SU-DHL-6 (cell line): Measurements from ENCODE around the gene MLIP.

Experiments
- H2AFZ ChIP-seq: fragments of 200-600 bp; sonication (generic); 2 replicates; pipeline ENCODE4 v1.6.1; 2014; ENCODE audit warnings: low read depth, mild to moderate bottlenecking, moderate library complexity, mixed read lengths, antibody characterized with exemption, low read length; ENCODE audit not compliant: severe bottlenecking
- H3F3A ChIP-seq: fragments of 200-600 bp; shearing (Covaris generic); 2 replicates; pipeline ENCODE4 v1.6.0; 2016; ENCODE audit warnings: antibody characterized with exemption, mild to moderate bottlenecking; ENCODE audit not compliant: insufficient read depth
- H3K27ac ChIP-seq: fragments of 200-600 bp; sonication (generic); 2 replicates; pipeline ENCODE4 v1.5.1; 2016; ENCODE audit warnings: low read depth, mild to moderate bottlenecking, low read length, moderate library complexity, mixed read lengths
- H3K27me3 ChIP-seq: fragments of 200-600 bp; sonication (generic), shearing (Covaris generic); 2 replicates; pipeline ENCODE4 v1.6.0; 2014; ENCODE audit warnings: mild to moderate bottlenecking, low read length
- H3K36me3 ChIP-seq: fragments of 200-600 bp; sonication (generic); 2 replicates; pipeline ENCODE4 v1.6.1; 2014; ENCODE audit warnings: mild to moderate bottlenecking, low read length, mixed read lengths
- H3K4me2 ChIP-seq: fragments of 300-600, 200-600 bp; shearing (Covaris generic), sonication (generic); 2 replicates; pipeline ENCODE4 v1.6.0; 2014; ENCODE audit warnings: low read length, low read depth, mild to moderate bottlenecking; ENCODE audit not compliant: poor library complexity, severe bottlenecking
- H3K4me3 ChIP-seq: fragments of 200-600 bp; sonication (generic); 2 replicates; pipeline ENCODE4 v1.5.1; 2014; ENCODE audit warnings: antibody characterized with exemption, low read length, mild to moderate bottlenecking, mixed read lengths; ENCODE audit not compliant: insufficient read depth, poor library complexity, severe bottlenecking
- H3K79me2 ChIP-seq: fragments of 200-600 bp; sonication (generic); 2 replicates; pipeline ENCODE4 v1.6.1; 2014; ENCODE audit warnings: mild to moderate bottlenecking, low read length, moderate library complexity; ENCODE audit not compliant: insufficient read depth
- H3K9ac ChIP-seq: fragments of 200-600 bp; sonication (generic); 2 replicates; pipeline ENCODE4 v1.7.0; 2014; ENCODE audit warnings: mild to moderate bottlenecking, low read length
- H3K9me2 ChIP-seq: fragments of 200-600 bp; sonication (generic); replicated peaks from 2 replicates; pipeline ENCODE4 v1.6.1; 2014; ENCODE audit warnings: low read length; ENCODE audit not compliant: insufficient read depth
- H3K9me3 ChIP-seq: fragments of 200-600 bp; sonication (generic); 2 replicates; pipeline ENCODE4 v1.6.1; 2014; ENCODE audit warnings: low read length, mixed read lengths; ENCODE audit not compliant: insufficient read depth
- H4K20me1 ChIP-seq: fragments of 200-600 bp; sonication (generic); 2 replicates; pipeline ENCODE4 v1.6.1; 2014; ENCODE audit warnings: low read depth, mild to moderate bottlenecking, antibody characterized with exemption, low read length, moderate library complexity, mixed read lengths
- EZH2phosphoT487 ChIP-seq: fragments of 200-600 bp; sonication (generic), shearing (Covaris generic); conservative IDR thresholded peaks from 2 replicates; pipeline ENCODE4 v1.6.1; 2018; ENCODE audit warnings: mild to moderate bottlenecking, antibody characterized with exemption, low read length, moderate library complexity, mixed read lengths
- TF ChIP-seq, protein P1 (sequence below): fragments of 200-600 bp; sonication (generic); IDR thresholded peaks from one replicate; pipeline ENCODE4 v1.5.1; 2017; ENCODE audit warnings: antibody characterized with exemption, mild to moderate bottlenecking, low read length, moderate library complexity; ENCODE audit not compliant: insufficient read depth, poor library complexity, severe bottlenecking

The MLIP gene

DNA sequence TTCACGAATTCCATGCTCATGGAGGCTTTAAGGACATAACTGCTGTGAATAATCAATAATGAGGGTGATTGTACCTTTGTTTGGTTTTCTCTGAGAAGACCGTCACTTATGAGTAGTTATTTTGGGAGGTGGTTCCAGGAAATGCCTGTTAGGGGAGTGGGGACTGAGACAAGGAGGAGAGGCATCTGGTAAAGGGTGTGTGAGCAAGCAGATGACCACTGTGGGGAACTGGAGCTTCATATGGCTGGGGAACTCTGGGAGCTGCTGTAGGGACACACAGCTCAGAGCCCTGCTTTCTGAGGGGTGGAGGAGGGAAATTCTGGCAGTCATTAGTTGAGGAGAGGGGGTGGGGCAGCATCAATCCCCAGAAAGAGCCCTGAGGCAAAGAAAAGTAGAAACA, 125.7 kb downstream of the MLIP start:
- no peak overlapping the region for H3K9ac ChIP-seq
- H2AFZ ChIP-seq = no peak overlapping the region
- H3F3A ChIP-seq = no peaks in the 10 kb centered on the region
- no peaks in the 10 kb centered on the region for H3K36me3 ChIP-seq
- H3K4me3 ChIP-seq = no peak overlapping the region
- no peaks in the 10 kb centered on the region for H3K27me3 ChIP-seq
- H3K27ac ChIP-seq = no peak overlapping the region
- H3K79me2 ChIP-seq = no peaks in the 10 kb centered on the region
- peaks cover 3% of the 10 kb centered on the region; the same call in 1 of the 2 replicates for H4K20me1 ChIP-seq
- no peak overlapping the region for H3K4me2 ChIP-seq
- TF ChIP-seq, protein P1, sequence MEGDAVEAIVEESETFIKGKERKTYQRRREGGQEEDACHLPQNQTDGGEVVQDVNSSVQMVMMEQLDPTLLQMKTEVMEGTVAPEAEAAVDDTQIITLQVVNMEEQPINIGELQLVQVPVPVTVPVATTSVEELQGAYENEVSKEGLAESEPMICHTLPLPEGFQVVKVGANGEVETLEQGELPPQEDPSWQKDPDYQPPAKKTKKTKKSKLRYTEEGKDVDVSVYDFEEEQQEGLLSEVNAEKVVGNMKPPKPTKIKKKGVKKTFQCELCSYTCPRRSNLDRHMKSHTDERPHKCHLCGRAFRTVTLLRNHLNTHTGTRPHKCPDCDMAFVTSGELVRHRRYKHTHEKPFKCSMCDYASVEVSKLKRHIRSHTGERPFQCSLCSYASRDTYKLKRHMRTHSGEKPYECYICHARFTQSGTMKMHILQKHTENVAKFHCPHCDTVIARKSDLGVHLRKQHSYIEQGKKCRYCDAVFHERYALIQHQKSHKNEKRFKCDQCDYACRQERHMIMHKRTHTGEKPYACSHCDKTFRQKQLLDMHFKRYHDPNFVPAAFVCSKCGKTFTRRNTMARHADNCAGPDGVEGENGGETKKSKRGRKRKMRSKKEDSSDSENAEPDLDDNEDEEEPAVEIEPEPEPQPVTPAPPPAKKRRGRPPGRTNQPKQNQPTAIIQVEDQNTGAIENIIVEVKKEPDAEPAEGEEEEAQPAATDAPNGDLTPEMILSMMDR = no peak
- TF ChIP-seq EZH2phosphoT487 = no peak
- no peaks in the 10 kb centered on the region for H3K9me2 ChIP-seq
- no peaks in the 10 kb centered on the region for H3K9me3 ChIP-seq

DNA sequence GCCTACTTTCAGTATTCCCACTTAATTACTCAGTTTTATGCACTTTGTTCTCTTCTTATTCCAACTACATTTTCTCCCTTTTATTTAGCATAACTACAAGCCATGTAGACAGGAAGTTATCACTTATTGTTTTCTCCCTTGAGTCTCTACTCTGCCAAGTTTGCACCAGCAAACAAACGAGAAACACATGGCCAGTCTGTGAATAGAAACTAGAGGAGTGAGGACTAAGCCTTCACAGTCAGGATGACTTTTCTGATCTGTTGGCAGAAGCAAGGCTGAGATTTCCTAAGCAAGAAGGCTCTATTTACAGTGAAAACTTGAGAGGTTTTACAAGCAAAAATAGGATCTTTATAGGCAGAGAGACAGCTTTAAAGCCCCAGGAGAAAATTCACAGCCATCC, 127.2 kb downstream of the MLIP start:
- Histone ChIP-seq H3K9me3 (no peaks in the 10 kb centered on the region), H3F3A (no peaks in the 10 kb centered on the region), H3K36me3 (no peaks in the 10 kb centered on the region), H3K27me3 (no peaks in the 10 kb centered on the region), H3K9me2 (no peaks in the 10 kb centered on the region), H2AFZ (no peak overlapping the region), H3K4me3 (no peak overlapping the region), H3K79me2 (no peaks in the 10 kb centered on the region), H3K4me2 (no peak overlapping the region), H3K27ac (no peak overlapping the region), H3K9ac (no peak overlapping the region), H4K20me1 (no peaks in the 10 kb centered on the region)
- no peak for TF ChIP-seq EZH2phosphoT487

DNA sequence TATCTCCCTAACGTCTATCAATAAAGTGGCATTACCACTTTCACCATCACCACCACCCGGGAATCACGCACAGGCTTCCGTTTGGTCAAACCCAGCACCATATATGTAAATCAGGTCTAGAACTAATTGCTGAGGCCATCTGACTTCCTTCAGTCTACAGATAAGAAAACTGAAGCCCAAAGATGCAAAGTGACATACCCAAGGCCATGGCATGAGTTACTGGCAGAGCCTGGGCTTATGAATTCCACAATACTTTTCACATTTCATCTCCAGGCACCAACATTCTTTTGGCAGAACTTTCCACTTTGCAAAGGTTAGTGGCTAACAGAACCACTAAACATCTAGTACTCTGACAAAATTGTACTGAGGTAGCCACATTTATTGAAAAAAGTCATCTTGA, 132.5 kb downstream of the MLIP start:
- TF ChIP-seq, protein P1 = no peak
- no peak for TF ChIP-seq EZH2phosphoT487
- Histone ChIP-seq H3K4me3 (no peak overlapping the region), H4K20me1 (no peaks in the 10 kb centered on the region), H3K79me2 (no peaks in the 10 kb centered on the region), H3K9ac (no peak overlapping the region), H3K9me3 (no peaks in the 10 kb centered on the region), H3K27me3 (no peaks in the 10 kb centered on the region), H3K36me3 (no peaks in the 10 kb centered on the region), H3K9me2 (no peaks in the 10 kb centered on the region), H3K27ac (no peak overlapping the region), H3K4me2 (no peak overlapping the region), H3F3A (no peaks in the 10 kb centered on the region), H2AFZ (no peak overlapping the region)

DNA sequence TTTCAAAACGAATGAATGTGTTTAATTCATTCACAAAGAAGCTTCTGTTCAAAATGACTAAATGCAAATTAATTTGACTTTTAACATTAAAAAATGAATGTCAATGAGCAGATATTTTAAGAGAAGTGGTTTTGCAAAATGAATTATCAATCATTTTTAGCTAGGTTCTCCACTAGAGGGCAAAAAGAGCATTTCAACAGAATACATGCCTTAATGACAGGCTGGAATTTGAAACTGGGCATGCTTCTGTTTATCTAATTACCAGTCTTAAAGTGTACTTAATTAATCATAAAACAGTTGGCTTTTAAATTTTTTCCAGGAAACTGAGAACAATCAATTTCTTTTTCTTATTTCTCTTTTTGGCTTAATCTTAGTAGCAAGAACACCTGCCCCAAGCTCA, 133.2 kb downstream of the MLIP start:
- Histone ChIP-seq H3K4me2 (no peak overlapping the region), H3K9me3 (no peaks in the 10 kb centered on the region), H3K9ac (no peak overlapping the region), H3K27ac (no peak overlapping the region), H3K9me2 (no peaks in the 10 kb centered on the region), H3K27me3 (no peaks in the 10 kb centered on the region), H3K36me3 (no peaks in the 10 kb centered on the region), H4K20me1 (no peaks in the 10 kb centered on the region), H3K79me2 (no peaks in the 10 kb centered on the region), H2AFZ (no peak overlapping the region), H3F3A (no peaks in the 10 kb centered on the region), H3K4me3 (no peak overlapping the region)
- no peak for TF ChIP-seq EZH2phosphoT487
- TF ChIP-seq, protein P1 = peak; percentile 47
